NCI-H2196 treated with DMSO at 0.1 percent for 48 hours (cell line): ENCODE measurements around the gene ADAM12.
"Not testable (repeated sequence)": the region's sequence is repeated elsewhere in the genome, so short reads cannot be mapped to it uniquely, and the experiment has no call there.

Source experiments
- DNase-seq: peaks from one replicate; lab custom pipeline; 2025; ENCODE audit not compliant: unreplicated experiment; lab: John Stamatoyannopoulos, UW

The ADAM12 gene

DNA sequence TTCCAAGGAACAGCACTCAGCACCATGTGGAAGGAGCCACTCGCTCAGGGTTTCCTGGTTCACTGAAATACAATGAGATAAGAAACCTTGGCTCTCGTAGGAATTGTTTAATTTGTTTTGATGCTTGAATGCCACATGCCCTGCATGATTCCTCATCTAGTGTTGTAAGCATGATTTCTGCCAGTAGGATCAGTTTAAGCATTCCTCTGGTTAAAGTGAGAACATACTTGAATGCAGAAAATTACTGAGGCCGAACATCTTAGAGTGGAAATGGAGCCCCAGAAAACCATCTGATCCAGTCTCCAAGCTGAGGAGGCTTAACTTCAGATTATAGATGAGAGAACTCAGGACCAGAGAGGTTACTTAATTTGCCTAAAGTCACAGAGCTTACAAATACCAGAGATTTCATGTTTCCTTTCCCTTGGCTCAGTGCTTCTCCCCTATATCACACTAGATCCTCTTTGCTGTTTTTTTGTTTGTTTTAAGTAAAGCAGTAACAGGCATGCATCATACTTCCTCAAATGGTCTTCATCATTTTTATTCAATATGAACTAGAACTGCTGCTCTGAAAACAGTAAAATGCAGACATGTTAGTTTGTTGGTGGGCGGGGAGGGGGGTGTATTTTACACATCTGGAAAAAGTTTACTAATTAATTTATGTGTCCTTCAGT is 125.1 kb downstream of the ADAM12 start:
- no peak for DNase-seq

DNA sequence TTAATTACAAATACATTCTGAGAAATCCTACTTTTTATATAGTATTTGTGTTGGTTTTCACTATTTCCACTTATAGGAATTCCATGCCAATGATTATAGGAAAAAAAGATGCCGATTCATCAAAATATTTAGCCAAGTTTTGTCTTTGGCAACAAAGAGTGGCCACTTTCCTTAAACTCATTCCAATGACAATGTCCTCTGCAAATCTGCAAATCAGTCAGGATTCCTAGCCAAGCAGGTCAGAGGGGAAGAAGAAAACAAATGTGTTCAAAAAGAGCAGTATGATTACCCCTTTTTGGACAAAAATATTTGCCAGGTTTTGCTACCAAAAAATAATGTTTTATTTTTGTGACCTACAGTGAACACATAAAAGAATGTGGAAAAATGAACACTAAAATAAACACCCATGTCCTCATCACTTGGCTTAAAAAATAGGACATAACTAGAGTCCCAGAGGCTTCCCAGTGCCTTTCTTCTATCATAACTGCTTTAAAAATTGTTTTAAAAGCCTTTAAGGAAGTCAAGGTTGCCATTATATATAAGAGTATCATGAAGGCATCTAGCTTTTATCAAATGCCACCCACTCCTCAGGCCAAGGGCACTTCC is 125.9 kb downstream of the ADAM12 start:
- no peak for DNase-seq

DNA sequence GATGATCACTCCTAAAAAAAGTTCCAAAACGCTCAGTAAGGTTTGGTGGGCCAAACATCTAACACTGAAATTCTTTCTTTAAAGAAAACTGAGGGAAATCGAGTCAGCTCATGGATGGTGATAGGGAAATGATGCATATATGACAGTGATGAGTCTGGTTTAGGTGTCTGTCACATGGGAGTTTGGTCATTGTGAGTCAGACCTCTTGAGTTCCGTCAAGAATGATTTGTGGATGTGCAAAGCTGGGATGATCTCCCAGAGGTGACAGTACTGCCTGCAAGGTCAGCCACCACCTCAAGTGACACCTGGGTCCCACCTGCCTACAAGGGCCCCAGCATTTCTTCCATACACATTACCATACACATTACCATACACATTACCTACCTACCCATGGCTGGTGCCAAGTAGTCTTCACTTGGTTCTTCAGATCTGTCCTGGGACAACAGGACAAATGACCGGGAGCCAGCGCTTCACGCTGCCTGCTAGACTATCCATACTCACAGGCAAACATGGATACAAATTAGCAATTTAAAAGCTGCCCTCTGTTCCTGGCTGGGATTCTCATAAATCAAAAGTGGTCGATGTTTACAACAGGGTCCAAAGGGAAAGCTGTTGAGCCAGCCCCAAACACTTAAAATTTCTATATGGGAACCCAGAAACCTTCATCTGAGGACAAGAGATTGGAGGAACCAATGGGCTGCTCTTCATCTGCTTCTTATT is 128.4 kb downstream of the ADAM12 start:
- DNase-seq, result no peak

DNA sequence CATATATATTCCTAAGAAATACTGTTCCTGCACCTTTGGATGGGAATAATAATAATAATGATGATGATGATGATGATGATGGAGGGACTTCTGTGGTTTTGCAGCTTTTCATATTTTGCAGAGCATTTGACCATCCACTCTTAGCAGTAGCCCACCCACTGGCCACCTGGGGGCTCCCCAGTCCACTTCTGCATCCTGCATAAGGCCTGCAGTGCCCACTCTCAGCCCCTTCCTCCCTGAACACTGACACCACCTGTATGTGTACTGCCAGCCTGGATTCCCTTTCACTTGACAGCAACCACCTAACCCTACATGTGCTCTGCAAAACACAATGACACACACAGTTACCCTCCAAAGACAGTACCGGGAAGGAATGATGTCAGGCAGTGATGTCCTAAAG is 131.4 kb downstream of the ADAM12 start:
- no peak for DNase-seq

DNA sequence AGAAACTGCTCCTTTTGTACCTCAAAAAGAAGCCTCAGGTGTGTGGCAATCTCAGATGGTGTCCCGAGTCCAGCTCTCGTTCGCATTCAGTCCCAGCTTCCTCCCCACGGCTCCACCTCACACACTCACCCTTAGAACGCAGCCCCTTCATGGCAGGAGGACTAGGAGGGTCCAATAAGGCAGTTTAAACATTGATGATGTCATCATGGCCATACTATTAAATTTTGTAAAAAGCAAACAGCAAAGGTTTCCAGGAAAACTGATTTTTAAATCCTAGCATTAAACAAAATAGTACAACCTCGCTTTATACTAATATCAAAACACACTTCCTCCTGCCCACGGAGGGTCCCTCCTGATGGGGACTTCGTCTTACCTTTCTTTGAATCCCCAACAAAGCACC is 133.0 kb downstream of the ADAM12 start:
- no peak for DNase-seq

DNA sequence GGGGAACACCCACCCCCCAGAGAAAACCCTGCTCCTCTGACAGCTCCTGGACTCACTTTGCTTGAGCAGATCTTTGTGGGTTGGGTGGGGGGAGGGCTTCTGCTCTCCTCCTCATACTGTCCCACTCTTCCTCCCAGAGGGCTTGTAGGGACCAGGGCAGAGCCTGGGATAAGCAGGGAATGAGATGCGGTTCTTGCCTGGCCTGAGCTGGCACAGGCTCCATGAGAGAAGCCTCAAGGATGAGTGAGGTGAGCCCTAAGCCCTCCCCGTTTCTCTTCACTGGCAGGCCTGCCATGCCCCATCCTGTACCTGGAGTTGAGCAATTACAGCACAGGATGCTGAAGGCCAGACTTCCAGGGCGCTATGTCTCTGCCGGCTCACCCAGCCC is 134.7 kb downstream of the ADAM12 start:
- no peak for DNase-seq

DNA sequence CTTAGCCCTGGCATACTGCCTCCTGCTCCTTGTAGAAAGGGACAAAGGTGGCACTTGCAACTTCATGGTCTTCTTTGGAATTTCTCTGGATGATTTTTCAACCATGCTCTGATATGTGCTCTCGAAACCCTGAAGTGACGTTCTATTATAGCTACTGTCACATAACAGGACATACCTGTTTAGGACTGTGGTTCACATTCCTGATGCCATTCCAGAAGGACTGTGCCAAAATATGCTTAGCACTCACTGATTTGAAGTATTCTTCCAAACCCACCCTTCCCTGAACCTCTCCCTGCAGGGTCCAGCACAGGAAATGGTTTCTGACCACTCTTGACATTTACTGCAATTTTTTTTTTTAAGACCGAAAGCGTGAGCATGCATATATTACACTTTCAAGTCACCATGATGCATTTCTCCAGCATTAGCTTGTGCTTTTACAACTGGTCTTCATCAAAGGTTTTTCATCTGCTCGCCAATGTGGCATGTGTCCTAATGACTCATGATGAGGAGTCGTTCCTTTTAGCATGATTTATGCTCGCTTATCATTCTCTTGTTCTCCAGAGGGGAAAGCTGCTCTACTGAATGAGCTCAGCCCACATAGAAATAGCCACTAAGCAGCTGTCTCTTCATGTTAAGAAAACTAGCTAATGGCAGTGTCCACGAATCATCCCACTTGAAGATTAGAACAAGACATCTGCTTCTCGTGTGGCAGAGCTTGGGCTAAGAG is 135.2 kb downstream of the ADAM12 start:
- no peak for DNase-seq

DNA sequence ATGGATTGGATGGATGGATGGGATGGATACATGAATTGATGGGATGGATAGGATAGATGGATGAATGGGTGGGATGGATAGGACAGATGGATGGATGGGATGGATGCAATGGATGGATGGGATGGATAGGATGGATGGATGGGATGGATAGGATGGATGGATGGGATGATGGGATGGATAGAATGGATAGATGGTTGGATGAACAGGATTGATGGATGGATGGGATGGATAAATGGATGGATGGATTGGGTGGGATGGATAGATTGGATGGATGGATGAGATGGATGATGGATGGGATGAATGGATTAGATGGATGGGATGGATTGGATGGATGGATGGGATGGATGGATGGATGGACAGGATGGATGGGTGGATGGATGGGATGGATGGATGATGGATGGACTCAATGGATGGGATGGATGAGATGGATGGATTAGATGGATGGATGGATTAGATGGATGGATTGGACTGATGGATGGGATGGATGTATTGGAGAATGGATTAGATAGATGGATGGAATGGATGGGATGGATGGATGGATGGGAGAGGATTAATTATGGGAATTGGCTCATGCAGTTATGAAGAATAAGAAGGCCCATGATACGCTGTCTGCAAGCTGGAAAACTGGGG is 136.4 kb downstream of the ADAM12 start:
- DNase-seq, result no peak

DNA sequence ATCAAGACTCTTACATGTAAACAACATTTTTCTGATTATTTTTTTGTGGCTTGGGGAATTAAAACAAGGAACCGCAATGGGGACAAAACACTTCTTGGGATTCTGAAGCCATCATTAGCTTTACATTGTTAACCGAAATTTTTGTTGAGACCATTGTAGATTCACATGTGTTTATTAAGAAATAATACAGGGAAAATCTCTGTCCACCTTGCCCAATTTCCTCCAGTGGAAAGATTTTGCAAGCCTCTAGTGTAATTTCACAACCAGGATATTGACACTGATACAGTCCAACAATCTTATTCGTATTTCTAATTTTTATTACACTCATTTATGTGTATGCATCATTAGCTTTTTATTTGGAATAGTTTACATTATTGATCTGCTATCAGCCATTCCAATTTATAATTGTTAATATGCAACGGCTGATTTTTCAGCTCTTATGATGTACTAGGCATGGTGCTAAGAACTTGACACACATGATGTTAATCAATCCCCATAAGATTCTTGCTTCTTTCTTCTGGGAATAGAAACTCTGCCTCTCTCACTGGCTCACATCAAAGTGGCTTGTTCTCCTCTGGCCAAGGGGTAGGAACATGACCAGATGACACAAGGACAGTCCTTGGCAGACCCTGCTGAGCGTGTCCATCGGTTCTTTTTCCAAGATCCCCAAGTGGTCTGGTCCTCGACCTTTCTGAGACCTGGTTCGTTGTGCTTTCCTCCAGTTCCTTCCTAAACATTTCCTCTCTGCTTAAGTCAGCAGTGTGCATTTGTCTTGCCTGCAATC is 137.6 kb downstream of the ADAM12 start:
- DNase-seq, result no peak

DNA sequence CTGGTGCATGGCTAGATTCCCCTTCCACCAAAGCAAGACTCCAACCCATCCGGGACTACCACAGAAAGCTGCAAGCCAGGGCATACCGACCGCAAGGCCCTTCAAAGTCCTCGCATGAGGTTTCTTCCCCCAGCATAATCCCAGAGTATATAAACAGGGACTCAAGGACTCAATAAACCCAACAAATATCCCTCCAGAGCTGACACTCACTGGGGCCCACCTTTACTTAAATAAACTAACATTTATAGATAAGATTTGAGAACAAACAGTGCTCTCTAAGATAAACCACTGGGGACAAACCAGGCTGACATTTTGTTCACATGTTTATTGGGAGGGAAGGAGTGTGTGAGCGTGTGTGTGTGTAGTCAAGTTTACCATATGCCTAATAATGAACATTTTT is 138.2 kb downstream of the ADAM12 start:
- DNase-seq, result no peak

DNA sequence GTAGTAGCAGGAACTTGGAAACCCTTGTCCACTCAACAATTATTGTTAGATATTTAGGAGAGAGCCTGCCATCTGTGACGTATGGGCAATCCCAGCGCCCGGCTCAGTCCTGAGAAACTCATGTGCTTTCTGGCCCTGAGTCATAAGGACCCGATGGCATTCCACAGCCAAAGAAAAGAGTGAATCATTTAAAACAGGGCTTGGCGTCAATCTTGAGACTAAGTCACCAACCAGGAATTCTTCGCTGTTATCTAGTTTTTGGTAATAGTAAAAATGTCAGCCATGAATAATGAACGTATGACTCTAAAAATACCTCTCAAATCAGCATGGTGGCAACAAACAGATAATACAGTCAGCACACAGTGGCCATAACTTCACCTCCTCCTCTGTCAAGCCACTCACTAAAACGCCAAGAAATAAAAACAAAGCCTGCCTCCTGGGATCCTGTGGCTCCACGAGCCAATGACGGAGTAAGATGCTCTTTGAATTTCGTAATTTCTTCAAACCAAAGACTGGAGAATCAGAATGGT is 140.8 kb downstream of the ADAM12 start:
- no peak for DNase-seq

DNA sequence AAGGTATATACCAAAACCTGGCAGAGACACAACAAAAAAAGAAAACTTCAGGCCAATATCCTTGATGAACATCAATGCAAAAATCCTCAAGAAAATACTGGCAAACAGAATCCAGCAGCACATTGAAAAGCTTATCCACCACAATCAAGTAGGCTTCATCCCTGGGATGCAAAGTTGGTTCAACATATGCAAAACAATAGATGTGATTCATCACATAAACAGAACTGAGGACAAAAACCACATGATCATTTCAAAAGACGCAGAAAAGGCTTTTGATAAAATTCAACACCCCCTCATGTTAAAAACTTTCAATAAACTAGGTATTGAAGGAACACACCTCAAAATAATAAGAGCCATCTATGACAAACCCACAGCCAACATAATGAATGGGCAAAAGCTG is 141.9 kb downstream of the ADAM12 start:
- not testable (repeated sequence) for DNase-seq

DNA sequence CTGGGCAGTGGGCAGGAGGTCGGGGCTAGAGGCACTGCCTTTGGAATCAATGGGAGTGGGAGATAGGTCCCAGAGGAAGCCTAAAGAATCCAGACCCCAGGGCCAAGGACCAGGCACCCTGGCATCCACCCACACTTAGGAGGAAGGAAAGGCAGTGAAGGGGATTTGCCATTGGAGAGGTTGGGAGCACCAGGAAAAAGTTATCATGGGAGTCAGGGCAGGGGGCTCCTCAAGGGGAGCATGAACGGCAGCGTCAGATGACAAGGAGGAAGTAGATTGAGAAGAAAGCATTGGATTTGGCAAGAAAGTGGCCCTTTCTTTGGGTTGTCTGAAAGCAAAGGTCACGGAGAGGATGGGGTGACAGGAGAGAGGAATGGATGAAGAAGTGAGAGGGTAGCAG is 142.8 kb downstream of the ADAM12 start:
- no peak for DNase-seq

DNA sequence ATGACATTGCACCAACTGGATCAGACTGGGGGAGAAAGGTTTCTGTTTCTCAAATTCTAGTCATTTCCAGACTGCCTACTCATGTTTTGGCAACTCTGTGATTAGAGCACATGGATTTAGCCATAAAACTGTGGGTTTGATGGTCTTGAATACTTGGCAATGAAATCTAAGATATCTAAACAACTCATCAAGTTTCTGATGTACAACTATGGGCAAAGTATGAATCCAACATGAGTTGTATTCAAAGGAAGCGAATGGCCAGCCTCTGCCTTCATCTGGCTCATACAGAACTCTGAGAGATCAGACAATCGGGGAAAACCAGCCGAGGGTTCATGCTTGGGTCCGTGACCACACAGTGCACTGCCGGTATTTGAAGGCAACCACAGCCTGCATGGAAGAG is 144.3 kb downstream of the ADAM12 start:
- no peak for DNase-seq

DNA sequence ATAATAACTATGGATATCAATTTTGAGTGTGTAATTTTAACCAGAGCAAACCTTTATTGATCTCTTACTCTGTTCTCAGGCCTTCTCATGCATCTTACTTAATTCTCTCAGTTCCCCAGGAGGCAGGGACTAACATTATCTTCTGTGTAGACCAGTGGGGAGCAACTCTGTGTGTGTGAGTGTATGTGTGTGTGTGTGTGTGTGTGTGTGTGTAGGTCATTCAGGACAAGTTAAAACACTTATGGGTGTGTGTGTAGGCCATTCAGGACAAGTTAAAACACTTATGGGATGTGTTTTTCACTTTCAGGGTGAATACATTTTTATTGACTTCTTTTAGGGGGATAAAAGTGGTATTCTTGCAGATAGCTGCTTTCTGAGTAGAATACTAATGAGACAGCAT is 145.0 kb downstream of the ADAM12 start:
- DNase-seq, result no peak

DNA sequence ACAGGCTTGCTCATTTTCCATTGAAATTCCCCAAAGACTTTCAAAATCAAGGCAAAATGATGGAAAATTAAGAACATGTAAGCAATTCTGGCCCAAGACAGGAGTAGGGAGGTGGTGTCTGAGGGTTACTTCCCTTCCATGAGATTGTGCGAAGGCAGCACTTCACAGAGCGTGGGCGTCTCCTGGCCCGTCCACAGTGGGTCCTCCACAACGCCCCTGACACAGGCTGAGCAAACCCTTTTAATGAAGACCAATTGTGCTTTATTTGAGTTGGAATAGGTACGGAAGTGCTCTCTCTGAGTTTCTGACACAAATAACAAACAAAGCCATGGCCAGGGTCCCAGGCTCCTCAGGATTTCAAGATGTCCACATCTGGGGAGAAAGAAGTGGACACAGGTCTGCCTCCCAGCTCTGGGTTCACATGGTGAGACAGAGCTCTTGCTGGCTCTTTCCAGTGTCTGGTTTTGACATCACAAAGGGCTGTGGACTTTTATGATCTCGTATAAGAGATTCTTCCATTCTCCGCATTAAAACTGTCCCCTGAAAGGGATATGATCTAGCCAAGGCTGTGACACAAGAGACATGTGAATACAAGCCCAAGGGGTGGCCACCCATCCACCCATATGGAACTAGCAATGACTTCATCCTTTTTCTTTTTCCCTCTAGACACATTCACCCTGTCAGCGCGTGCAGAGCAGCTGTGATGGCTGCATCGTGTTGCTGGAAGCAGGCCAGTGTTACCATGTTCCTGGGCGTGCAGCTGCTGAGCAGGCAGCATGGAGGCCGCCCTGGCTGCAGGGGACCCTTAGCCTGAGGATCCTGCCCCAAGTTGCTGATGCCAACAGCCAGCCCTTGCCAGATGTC is 145.6 kb downstream of the ADAM12 start:
- DNase-seq, result peak; percentile 13

DNA sequence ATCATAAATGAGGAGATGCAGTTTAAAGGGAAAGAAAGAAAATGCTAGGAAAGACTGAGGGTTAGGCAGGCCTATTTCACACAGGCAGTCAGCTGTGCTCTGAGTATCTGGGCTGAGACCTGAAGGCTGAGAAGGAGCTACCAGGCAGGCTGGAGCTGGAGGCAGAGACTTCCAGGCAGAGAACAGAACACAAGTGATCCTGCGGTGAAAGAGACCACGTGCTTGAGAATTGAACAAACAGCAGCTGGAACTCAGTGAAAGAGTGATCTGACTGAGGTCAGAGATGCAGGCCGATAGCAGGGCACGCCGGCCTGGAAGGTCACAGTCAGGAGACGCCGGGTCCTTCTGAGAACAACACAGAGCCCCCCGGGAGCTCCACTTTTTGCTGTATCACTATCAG is 147.8 kb downstream of the ADAM12 start:
- DNase-seq, result peak; percentile 18

DNA sequence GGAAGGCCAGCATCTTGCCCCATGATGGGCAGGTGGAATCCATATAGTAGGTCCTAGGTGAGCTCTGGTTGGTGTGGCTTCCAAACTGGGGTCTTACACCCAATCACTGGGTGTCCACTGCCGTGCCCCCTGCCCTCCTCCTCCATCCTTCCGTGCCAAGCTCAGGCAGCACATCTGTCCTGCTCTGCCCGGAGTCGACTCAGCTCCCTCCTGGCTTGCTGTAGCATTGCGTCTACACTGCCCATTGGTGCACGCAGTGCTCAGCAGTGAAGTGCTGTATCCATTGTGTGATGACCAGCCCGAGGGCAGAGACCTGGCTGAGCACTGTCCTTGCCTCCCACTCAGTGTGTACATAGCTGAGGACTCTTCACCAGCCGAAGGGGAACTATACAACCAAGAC is 148.4 kb downstream of the ADAM12 start:
- no peak for DNase-seq
